DND-41 (cell line): ENCODE results near the gene FAM153A.
"Not testable (repeated sequence)": the region's sequence is repeated elsewhere in the genome, so short reads cannot be mapped to it uniquely, and the experiment has no call there.

Experiments
- ATAC-seq: fragments of 200-7000 bp; cut with Tn5 transposase; 3 replicates; pipeline ENCODE4 v1.9.1; 2021; ENCODE audit warnings: low read depth; ENCODE audit not compliant: insufficient read depth
- DNase-seq: peaks from one replicate; pipeline ENCODE4 v3.0.0-alpha.2; 2020
- H2AFZ ChIP-seq: 2 replicates; pipeline ENCODE4 v1.6.0; 2012; ENCODE audit warnings: low read depth, low read length
- H3K27ac ChIP-seq: 2 replicates; pipeline ENCODE4 v1.5.1; 2012; ENCODE audit warnings: low read length, inconsistent platforms
- H3K27me3 ChIP-seq: fragments of 200-600 bp; sonication (generic); 2 replicates; pipeline ENCODE4 v1.6.0; 2012; ENCODE audit warnings: low read length, mild to moderate bottlenecking, inconsistent platforms; ENCODE audit not compliant: insufficient read depth, poor library complexity
- H3K36me3 ChIP-seq: 2 replicates; pipeline ENCODE4 v1.5.1; 2012; ENCODE audit warnings: low read length, inconsistent platforms; ENCODE audit not compliant: insufficient read depth
- H3K4me1 ChIP-seq: 2 replicates; pipeline ENCODE4 v1.5.1; 2012; ENCODE audit warnings: mild to moderate bottlenecking, low read length; ENCODE audit not compliant: insufficient read depth
- H3K4me2 ChIP-seq: 2 replicates; pipeline ENCODE4 v1.6.0; 2012; ENCODE audit warnings: mild to moderate bottlenecking, moderate library complexity, low read length, inconsistent platforms; ENCODE audit not compliant: insufficient read depth
- H3K4me3 ChIP-seq, 2 experiments: fragments of 200-600 bp in 1 of 2; shearing (Covaris generic) in 1 of 2; 2 replicates each; pipeline ENCODE4 v1.5.1; 2012 to 2016; ENCODE audit warnings: inconsistent platforms in 2 of 2, low read length in 2 of 2, mild to moderate bottlenecking in 2 of 2, low read depth in 1 of 2, moderate library complexity in 1 of 2
- H3K79me2 ChIP-seq: 2 replicates; pipeline ENCODE4 v1.6.0; 2012; ENCODE audit warnings: low read length, inconsistent platforms; ENCODE audit not compliant: insufficient read depth
- H3K9ac ChIP-seq: 2 replicates; pipeline ENCODE4 v1.6.0; 2012; ENCODE audit warnings: low read depth, mild to moderate bottlenecking, inconsistent platforms, low read length, moderate library complexity
- H3K9me3 ChIP-seq: 2 replicates; pipeline ENCODE4 v1.5.1; 2012; ENCODE audit warnings: low read length, moderate library complexity, mild to moderate bottlenecking, inconsistent platforms; ENCODE audit not compliant: insufficient read depth, severe bottlenecking
- H4K20me1 ChIP-seq: 2 replicates; pipeline ENCODE4 v1.6.0; 2012; ENCODE audit warnings: low read length; ENCODE audit not compliant: insufficient read depth

FAM153A gene

GRCh38 chr5:177719989-177720388, 62.7 kb downstream of the FAM153A start:
- not testable (repeated sequence) for ATAC-seq, H2AFZ ChIP-seq, H3K27me3 ChIP-seq, H4K20me1 ChIP-seq, H3K4me1 ChIP-seq, H3K36me3 ChIP-seq, H3K9ac ChIP-seq, H3K27ac ChIP-seq, H3K4me2 ChIP-seq, DNase-seq, H3K9me3 ChIP-seq, H3K79me2 ChIP-seq, H3K4me3 ChIP-seq

GRCh38 chr5:177715423-177715822, 67.3 kb downstream of the FAM153A start:
- H3K27ac ChIP-seq, DNase-seq, H3K79me2 ChIP-seq, H4K20me1 ChIP-seq, H3K36me3 ChIP-seq, H3K4me2 ChIP-seq, H3K9ac ChIP-seq, H3K27me3 ChIP-seq, H3K4me1 ChIP-seq, H2AFZ ChIP-seq, H3K4me3 ChIP-seq, ATAC-seq, H3K9me3 ChIP-seq: not testable (repeated sequence)

- H3K4me3 ChIP-seq, H2AFZ ChIP-seq, H3K9ac ChIP-seq, ATAC-seq, H4K20me1 ChIP-seq, H3K9me3 ChIP-seq, H3K27me3 ChIP-seq, H3K27ac ChIP-seq, H3K4me1 ChIP-seq, H3K36me3 ChIP-seq, DNase-seq, H3K4me2 ChIP-seq, H3K79me2 ChIP-seq: not testable (repeated sequence)
Measured at GRCh38 chr5:177696100-177696499, 86.6 kb downstream of the FAM153A start.

GRCh38 chr5:177695356-177695930, 87.3 kb downstream of the FAM153A start:
- H3K36me3 ChIP-seq, H3K4me2 ChIP-seq, H3K4me3 ChIP-seq: not testable (repeated sequence)

GRCh38 chr5:177694518-177694835, 88.2 kb downstream of the FAM153A start:
- H3K27me3 ChIP-seq, H3K27ac ChIP-seq, H3K36me3 ChIP-seq, DNase-seq, H2AFZ ChIP-seq, H4K20me1 ChIP-seq, H3K79me2 ChIP-seq, H3K4me1 ChIP-seq, H3K9me3 ChIP-seq, H3K9ac ChIP-seq, H3K4me2 ChIP-seq, H3K4me3 ChIP-seq, ATAC-seq: not testable (repeated sequence)

More at GRCh38 chr5:177695356-177695930, 87.3 kb downstream of the FAM153A start:
- not testable (repeated sequence) for H3K27ac ChIP-seq, H3K9me3 ChIP-seq, H3K4me1 ChIP-seq, H3K79me2 ChIP-seq, ATAC-seq, H4K20me1 ChIP-seq, H3K27me3 ChIP-seq, H3K9ac ChIP-seq, H2AFZ ChIP-seq, DNase-seq

- not testable (repeated sequence) for H3K36me3 ChIP-seq, H3K27me3 ChIP-seq, H3K79me2 ChIP-seq, H3K4me3 ChIP-seq, H3K9me3 ChIP-seq, H3K9ac ChIP-seq, H3K27ac ChIP-seq, H4K20me1 ChIP-seq, H2AFZ ChIP-seq, H3K4me1 ChIP-seq, ATAC-seq, H3K4me2 ChIP-seq, DNase-seq
Measured at GRCh38 chr5:177693671-177694517, 88.8 kb downstream of the FAM153A start.

- not testable (repeated sequence) for H3K4me2 ChIP-seq, H3K79me2 ChIP-seq, H3K4me3 ChIP-seq, H3K27me3 ChIP-seq, H3K36me3 ChIP-seq, H3K4me1 ChIP-seq, H3K9me3 ChIP-seq, DNase-seq, H3K9ac ChIP-seq, H4K20me1 ChIP-seq, H3K27ac ChIP-seq, ATAC-seq, H2AFZ ChIP-seq
Measured at GRCh38 chr5:177692969-177693368, 89.7 kb downstream of the FAM153A start.

GRCh38 chr5:177692507-177692906, 90.2 kb downstream of the FAM153A start:
- ATAC-seq, H3K4me3 ChIP-seq, H3K4me1 ChIP-seq: not testable (repeated sequence)

More at GRCh38 chr5:177692507-177692906, 90.2 kb downstream of the FAM153A start:
- not testable (repeated sequence) for H3K79me2 ChIP-seq, H3K4me2 ChIP-seq, H4K20me1 ChIP-seq, DNase-seq, H3K9me3 ChIP-seq, H2AFZ ChIP-seq, H3K27me3 ChIP-seq, H3K36me3 ChIP-seq, H3K27ac ChIP-seq, H3K9ac ChIP-seq
